H1 (cell line): Measurements from ENCODE around the gene CTXN2.

ENCODE experiments used
- BACH1 ChIP-seq: IDR thresholded peaks from 2 replicates; pipeline ENCODE4 v1.6.1; 2012; ENCODE audit warnings: low read length, improper control_type of control experiment
- CTCF ChIP-seq, 3 experiments: IDR thresholded peaks; 1 replicate in 2 of 3; 2 replicates in 1 of 3; pipeline versions ENCODE4 v1.5.1 to v1.6.1; 2011; ENCODE audit warnings: low read length in 3 of 3, mild to moderate bottlenecking in 3 of 3, inconsistent platforms in 2 of 3, low read depth in 1 of 3, moderate library complexity in 1 of 3; ENCODE audit not compliant: insufficient read depth in 1 of 3; ENCODE audit errors: control extremely low read depth in 1 of 3
- FOSL1 ChIP-seq: IDR thresholded peaks from 2 replicates; pipeline ENCODE4 v1.6.1; 2011; ENCODE audit warnings: mild to moderate bottlenecking, low read depth, low read length, moderate library complexity; ENCODE audit not compliant: insufficient read depth
- POLR2AphosphoS5 ChIP-seq: IDR thresholded peaks from 2 replicates; pipeline ENCODE4 v1.6.1; 2011; ENCODE audit warnings: low read depth, low read length
- SP1 ChIP-seq: IDR thresholded peaks from 2 replicates; pipeline ENCODE4 v1.6.1; 2011; ENCODE audit warnings: low read depth, low read length
- USF2 ChIP-seq: IDR thresholded peaks from 2 replicates; pipeline ENCODE4 v1.6.1; 2011; ENCODE audit warnings: low read length, improper control_type of control experiment
- ZNF274 ChIP-seq: IDR thresholded peaks from 2 replicates; pipeline ENCODE4 v1.7.0; 2012; ENCODE audit warnings: low read length, borderline replicate concordance; ENCODE audit errors: extremely low read depth

- no peak for TF ChIP-seq ZNF274
- no peak for TF ChIP-seq CTCF (IDR thresholded peaks at IDR 0.05; ENCODE audit: control extremely low read depth in 1 of 3, insufficient read depth in 1 of 3, low read depth in 1 of 3, low read length in 3 of 3)
- no peak for TF ChIP-seq SP1
- TF ChIP-seq FOSL1, result no peak
- TF ChIP-seq BACH1, result no peak
- no peak for TF ChIP-seq USF2
- TF ChIP-seq POLR2AphosphoS5, result no peak
Observed at GRCh38 chr15:48168616-48169015, 22.8 kb upstream of the CTXN2 start.
